Activated CD4-positive, alpha-beta T cell treated with anti-CD3 and anti-CD28 coated beads for 36 hours (primary cell): Measurements from ENCODE around the gene PODN. TPM values are rescaled to one million over a fixed set of nuclear protein-coding genes. Genes with fewer than 3 reads are reported as not detected.

Experiments used
- ATAC-seq: fragments of 200-7000 bp; cut with Tn5 transposase; one replicate; pipeline ENCODE4 v1.10.0; 2021; ENCODE audit warnings: mild to moderate bottlenecking, moderate library complexity
- CTCF ChIA-PET: fragments of 350-600 bp; sonication (Branson Sonifier 250); formaldehyde crosslinking; loops from one replicate; lab custom pipeline; 2021; ENCODE audit warnings: antibody characterized with exemption; lab: Charles Lee
- POLR2A ChIA-PET: fragments of 350-600 bp; sonication (Branson Sonifier 250); formaldehyde crosslinking; loops from one replicate; lab custom pipeline; 2021; ENCODE audit warnings: antibody characterized with exemption, inconsistent platforms; lab: Charles Lee
- DNase-seq: peaks from one replicate; pipeline ENCODE4 v3.0.0-alpha.2; 2020
- H3K27ac Mint-ChIP-seq: one replicate; pipeline ENCODE4 v1.8.0; 2021; ENCODE audit warnings: mixed read lengths
- H3K27me3 Mint-ChIP-seq: one replicate; pipeline ENCODE4 v1.8.0; 2021; ENCODE audit warnings: mixed read lengths
- H3K36me3 Mint-ChIP-seq: one replicate; pipeline ENCODE4 v1.8.0; 2021; ENCODE audit warnings: low read depth, mixed read lengths
- H3K4me1 Mint-ChIP-seq: one replicate; pipeline ENCODE4 v1.8.0; 2021; ENCODE audit warnings: mixed read lengths
- H3K4me3 Mint-ChIP-seq: one replicate; pipeline ENCODE4 v1.8.0; 2021; ENCODE audit warnings: mild to moderate bottlenecking, moderate library complexity, mixed read lengths
- H3K9me3 Mint-ChIP-seq: one replicate; pipeline ENCODE4 v1.8.0; 2021; ENCODE audit warnings: low read depth, mixed read lengths
- intact Hi-C, 2 experiments: fragments of 100-400 bp; cut with DNase I in 1 of 2; cut with micrococcal nuclease in 1 of 2; formaldehyde crosslinking; loops; one replicate each; pipeline versions ENCODE4 v1.14.2 to v1.15.1; 2022 to 2024; cut with DNase I, micrococcal nuclease
- total RNA-seq, 2 experiments: library from RNA; stranded (reverse); gene quantifications; one replicate each; pipeline ENCODE4 v1.2.3, GENCODE V29; 2021

PODN gene
- not detected for total RNA-seq

- peak; percentile 47 for ATAC-seq
- H3K4me3 Mint-ChIP-seq, result peak within 1 kb of the TSS; percentile 40
- no peak within 1 kb of the TSS for H3K27ac Mint-ChIP-seq
- intact Hi-C loops, result loop anchor here in 1 of 2 experiments (10.0 kb wide), 1 partner anchor 123 kb away; no protein-coding TSS in a partner anchor
- H3K36me3 Mint-ChIP-seq, result no peaks in the 10 kb centered on the region
- peaks cover 4% of the 10 kb centered on the region for H3K4me1 Mint-ChIP-seq
- CTCF ChIA-PET, result interaction anchor here (1.1 kb wide), 1 partner anchor 120 kb away, joined by 3 read pairs; no protein-coding TSS in a partner anchor
- POLR2A ChIA-PET, result no interaction called here
- peaks cover 37% of the 10 kb centered on the region for H3K27me3 Mint-ChIP-seq
- no peaks in the 10 kb centered on the region for H3K9me3 Mint-ChIP-seq
- DNase-seq, result peak; percentile 34
Measured at GRCh38 chr1:53061859-53062707, at the start of gene PODN. Gene PODN (plus strand): TSS chr1:53062213. CDS start chr1:53069856, 7,643 bp downstream.

- intact Hi-C loops, result loop anchor here (1.0 to 10.0 kb wide), 9 partner anchors 88 to 980 kb away; partner anchors contain the start of genes CZIB (in 2 of the 2), CPT2 (in 1 of the 2), KTI12 (in 1 of the 2) and MAGOH (in 1 of the 2)
- H3K27ac Mint-ChIP-seq, result peak overlapping the region; percentile 89
- peaks cover 24% of the 10 kb centered on the region for H3K4me1 Mint-ChIP-seq
- peak overlapping the region; percentile 79 for H3K4me3 Mint-ChIP-seq
- ATAC-seq (peak; percentile 99), DNase-seq (peak; percentile 84)
- no peaks in the 10 kb centered on the region for H3K27me3 Mint-ChIP-seq
- CTCF ChIA-PET, result interaction anchor here (0.6 to 1.9 kb wide), 12 partner anchors 9 to 739 kb away, joined by 3 to 8 read pairs (median 3); partner anchors contain the start of gene ECHDC2
- no peaks in the 10 kb centered on the region for H3K9me3 Mint-ChIP-seq
- H3K36me3 Mint-ChIP-seq, result peaks cover 3% of the 10 kb centered on the region
- POLR2A ChIA-PET, result interaction anchor here (1.2 kb wide), 1 partner anchor 45 kb away, joined by 3 read pairs; no protein-coding TSS in a partner anchor
Measured at GRCh38 chr1:53014791-53015507, 47.1 kb upstream of the PODN start.

DNA sequence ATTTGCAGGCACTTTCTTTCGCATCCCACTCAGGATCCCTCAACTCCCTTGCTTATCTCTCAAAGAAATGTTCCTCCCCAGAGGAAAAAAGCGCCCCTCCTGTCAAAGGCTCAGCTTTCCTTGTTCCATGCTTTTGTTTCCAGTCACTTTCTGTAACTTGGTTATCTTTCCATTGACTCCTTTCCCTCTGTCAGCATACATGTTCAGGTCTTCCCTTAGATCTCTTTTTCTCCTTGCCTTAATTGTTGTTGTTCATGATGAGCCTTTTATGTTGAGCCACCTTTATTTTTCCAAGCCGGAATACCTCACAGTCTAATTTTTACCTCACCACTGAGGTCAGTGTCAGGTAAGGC, 46.5 kb upstream of the PODN start:
- H3K9me3 Mint-ChIP-seq, result no peaks in the 10 kb centered on the region
- H3K4me3 Mint-ChIP-seq, result peak overlapping the region; percentile 79
- ATAC-seq (no peak), DNase-seq (no peak)
- peak overlapping the region; percentile 69 for H3K27ac Mint-ChIP-seq
- H3K27me3 Mint-ChIP-seq, result no peaks in the 10 kb centered on the region
- H3K36me3 Mint-ChIP-seq, result peaks cover 3% of the 10 kb centered on the region
- H3K4me1 Mint-ChIP-seq, result peaks cover 24% of the 10 kb centered on the region
- CTCF ChIA-PET, result interaction anchor here (0.6 to 1.9 kb wide), 6 partner anchors 11 to 647 kb away, joined by 3 to 8 read pairs (median 5); partner anchors contain the start of gene ECHDC2
- intact Hi-C loops, result loop anchor here in 1 of 2 experiments (1.0 to 10.0 kb wide), 3 partner anchors 167 to 981 kb away; partner anchors contain the start of gene KTI12
- POLR2A ChIA-PET, result interaction anchor here (1.2 kb wide), 1 partner anchor 45 kb away, joined by 3 read pairs; no protein-coding TSS in a partner anchor

GRCh38 chr1:53016705-53017104, 45.3 kb upstream of the PODN start:
- Mint-ChIP-seq H3K27ac (no peak overlapping the region), H3K4me1 (peaks cover 26% of the 10 kb centered on the region), H3K36me3 (peaks cover 4% of the 10 kb centered on the region), H3K9me3 (no peaks in the 10 kb centered on the region), H3K4me3 (no peak overlapping the region), H3K27me3 (no peaks in the 10 kb centered on the region)
- intact Hi-C loops, result loop anchor here in 1 of 2 experiments (10.0 kb wide), 1 partner anchor 982 kb away; the partner anchor contains the start of gene KTI12
- no peak for ATAC-seq
- ChIA-PET POLR2A (no interaction called here), CTCF (interaction anchor here (1.1 kb wide), 1 partner anchor 40 kb away, joined by 4 read pairs; no protein-coding TSS in a partner anchor)
- DNase-seq, result no peak

DNA sequence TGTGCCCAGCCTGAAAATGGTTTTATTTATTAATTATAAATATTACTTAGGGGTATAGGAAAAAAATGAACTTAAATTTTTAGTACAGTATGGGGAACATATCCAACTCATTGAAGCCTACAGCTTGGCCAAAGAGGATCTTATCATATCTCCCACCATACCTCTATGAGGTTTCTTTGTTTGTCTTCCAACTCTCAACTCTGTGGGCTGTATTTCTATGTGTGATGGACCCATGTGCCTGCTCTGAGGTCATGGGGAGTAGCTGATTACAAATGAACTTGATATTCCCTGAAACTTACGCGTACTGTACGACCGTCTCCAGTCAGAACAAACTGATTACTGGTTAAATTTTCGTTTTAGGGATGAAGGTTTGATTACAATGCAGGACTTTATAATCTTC, 41.4 kb upstream of the PODN start:
- ChIA-PET POLR2A (no interaction called here), CTCF (no interaction called here)
- no peaks in the 10 kb centered on the region for H3K9me3 Mint-ChIP-seq
- no peaks in the 10 kb centered on the region for H3K27me3 Mint-ChIP-seq
- H3K27ac Mint-ChIP-seq, result no peak overlapping the region
- peaks cover 22% of the 10 kb centered on the region for H3K4me1 Mint-ChIP-seq
- intact Hi-C loops, result no loop called here
- peaks cover 4% of the 10 kb centered on the region for H3K36me3 Mint-ChIP-seq
- no peak for ATAC-seq
- H3K4me3 Mint-ChIP-seq, result no peak overlapping the region
- DNase-seq, result no peak

DNA sequence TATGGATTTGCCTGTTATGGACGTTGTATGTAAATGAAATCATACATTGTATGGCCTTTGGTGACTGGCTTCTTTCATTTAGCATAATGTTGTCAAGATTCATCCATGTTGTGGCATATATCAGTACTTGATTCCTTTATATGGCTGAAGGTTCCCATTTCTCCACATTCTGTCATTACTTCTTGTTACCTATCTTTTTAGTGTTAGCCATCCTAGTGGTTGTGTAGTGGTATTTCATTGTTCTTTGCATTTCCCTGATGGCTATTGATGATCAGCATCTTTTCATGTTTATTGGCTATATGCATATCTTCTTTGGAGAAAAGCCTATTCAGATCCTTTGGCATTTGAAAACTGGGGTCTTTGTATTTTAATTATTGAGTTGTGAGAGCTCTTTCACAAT, 39.8 kb upstream of the PODN start:
- POLR2A ChIA-PET, result no interaction called here
- Mint-ChIP-seq H3K4me3 (no peak overlapping the region), H3K4me1 (peaks cover 10% of the 10 kb centered on the region), H3K9me3 (no peaks in the 10 kb centered on the region), H3K27me3 (no peaks in the 10 kb centered on the region), H3K27ac (no peak overlapping the region), H3K36me3 (peaks cover 4% of the 10 kb centered on the region)
- CTCF ChIA-PET, result no interaction called here
- ATAC-seq (no peak), DNase-seq (no peak)
- intact Hi-C loops, result no loop called here

DNA sequence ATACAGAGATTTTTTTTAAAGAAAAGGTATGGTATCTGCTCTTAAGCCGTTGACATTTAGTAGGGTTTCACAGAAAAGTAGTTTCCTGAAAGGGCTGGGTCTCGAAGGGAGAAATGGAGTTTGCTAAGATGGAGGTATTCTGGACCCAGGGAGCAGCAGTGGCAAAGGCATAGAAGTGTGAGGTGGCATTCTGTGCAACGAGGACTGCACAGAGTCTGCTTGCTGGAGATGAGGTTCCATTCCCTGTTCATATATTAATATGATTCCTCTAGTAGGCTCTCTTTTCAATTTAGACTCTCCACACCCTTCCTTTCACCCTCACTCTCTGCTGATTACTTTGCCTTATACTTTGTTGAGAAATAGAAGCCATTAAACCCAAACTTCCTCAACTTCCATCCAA, 38.5 kb upstream of the PODN start:
- POLR2A ChIA-PET, result no interaction called here
- DNase-seq, result no peak
- Mint-ChIP-seq H3K27ac (no peak overlapping the region), H3K36me3 (peaks cover 6% of the 10 kb centered on the region), H3K4me1 (peaks cover 7% of the 10 kb centered on the region), H3K4me3 (no peak overlapping the region), H3K27me3 (no peaks in the 10 kb centered on the region), H3K9me3 (no peaks in the 10 kb centered on the region)
- ATAC-seq, result no peak
- intact Hi-C loops, result no loop called here
- CTCF ChIA-PET, result no interaction called here

- POLR2A ChIA-PET, result no interaction called here
- peak; percentile 63 for ATAC-seq
Measured at GRCh38 chr1:53024117-53024516, 37.9 kb upstream of the PODN start.

GRCh38 chr1:53025034-53025768, 36.8 kb upstream of the PODN start:
- H3K4me1 Mint-ChIP-seq, result peaks cover 7% of the 10 kb centered on the region
- ATAC-seq, result no peak
- H3K9me3 Mint-ChIP-seq, result no peaks in the 10 kb centered on the region
- ChIA-PET POLR2A (no interaction called here), CTCF (interaction anchor here (0.6 kb wide), 1 partner anchor 699 kb away, joined by 3 read pairs; no protein-coding TSS in a partner anchor)
- no peak for DNase-seq
- intact Hi-C loops, result no loop called here
- no peak overlapping the region for H3K27ac Mint-ChIP-seq
- peaks cover 9% of the 10 kb centered on the region for H3K36me3 Mint-ChIP-seq
- no peak overlapping the region for H3K4me3 Mint-ChIP-seq
- no peaks in the 10 kb centered on the region for H3K27me3 Mint-ChIP-seq

More at GRCh38 chr1:53024117-53024516, 37.9 kb upstream of the PODN start:
- CTCF ChIA-PET, result no interaction called here
- peaks cover 6% of the 10 kb centered on the region for H3K36me3 Mint-ChIP-seq
- H3K9me3 Mint-ChIP-seq, result no peaks in the 10 kb centered on the region
- intact Hi-C loops, result no loop called here
- no peak for DNase-seq
- H3K4me3 Mint-ChIP-seq, result no peak overlapping the region
- no peak overlapping the region for H3K27ac Mint-ChIP-seq
- no peaks in the 10 kb centered on the region for H3K27me3 Mint-ChIP-seq
- peaks cover 7% of the 10 kb centered on the region for H3K4me1 Mint-ChIP-seq

GRCh38 chr1:53025769-53026112, 36.3 kb upstream of the PODN start:
- CTCF ChIA-PET, result interaction anchor here (0.6 kb wide), 1 partner anchor 698 kb away, joined by 3 read pairs; no protein-coding TSS in a partner anchor
- intact Hi-C loops, result no loop called here
- DNase-seq, result no peak
- H3K36me3 Mint-ChIP-seq, result peaks cover 7% of the 10 kb centered on the region
- no peak overlapping the region for H3K27ac Mint-ChIP-seq
- no peak for ATAC-seq
- H3K4me1 Mint-ChIP-seq, result peaks cover 6% of the 10 kb centered on the region
- no peaks in the 10 kb centered on the region for H3K27me3 Mint-ChIP-seq
- H3K9me3 Mint-ChIP-seq, result no peaks in the 10 kb centered on the region
- POLR2A ChIA-PET, result no interaction called here
- no peak overlapping the region for H3K4me3 Mint-ChIP-seq
